DMS79 (cell line): ENCODE results near the gene LTB4R.

ENCODE experiments used
- DNase-seq: peaks from one replicate; lab custom pipeline; 2025; lab: John Stamatoyannopoulos, UW

The LTB4R gene

DNA sequence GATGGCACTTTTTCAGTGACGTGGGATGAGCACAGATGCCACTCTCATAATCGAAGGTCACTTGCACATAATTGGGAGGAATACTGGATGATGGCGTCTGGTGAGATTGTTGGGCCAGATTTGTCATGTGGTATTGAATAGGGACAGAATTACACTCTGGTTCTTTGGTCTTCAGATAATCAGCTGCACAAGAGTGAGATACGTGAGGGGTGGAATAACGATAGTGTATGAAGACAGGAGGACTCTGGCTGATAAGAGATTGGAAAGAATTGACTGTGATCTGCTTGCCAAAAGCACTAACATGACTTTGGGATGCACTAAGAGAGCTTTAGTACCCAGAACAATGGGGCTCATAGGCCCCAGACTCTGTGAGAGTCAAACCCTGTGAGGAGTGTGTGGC is 32.9 kb upstream of the LTB4R start:
- DNase-seq = no peak

GRCh38 chr14:24279301-24280186 is 31.8 kb upstream of the LTB4R start:
- DNase-seq = no peak

DNA sequence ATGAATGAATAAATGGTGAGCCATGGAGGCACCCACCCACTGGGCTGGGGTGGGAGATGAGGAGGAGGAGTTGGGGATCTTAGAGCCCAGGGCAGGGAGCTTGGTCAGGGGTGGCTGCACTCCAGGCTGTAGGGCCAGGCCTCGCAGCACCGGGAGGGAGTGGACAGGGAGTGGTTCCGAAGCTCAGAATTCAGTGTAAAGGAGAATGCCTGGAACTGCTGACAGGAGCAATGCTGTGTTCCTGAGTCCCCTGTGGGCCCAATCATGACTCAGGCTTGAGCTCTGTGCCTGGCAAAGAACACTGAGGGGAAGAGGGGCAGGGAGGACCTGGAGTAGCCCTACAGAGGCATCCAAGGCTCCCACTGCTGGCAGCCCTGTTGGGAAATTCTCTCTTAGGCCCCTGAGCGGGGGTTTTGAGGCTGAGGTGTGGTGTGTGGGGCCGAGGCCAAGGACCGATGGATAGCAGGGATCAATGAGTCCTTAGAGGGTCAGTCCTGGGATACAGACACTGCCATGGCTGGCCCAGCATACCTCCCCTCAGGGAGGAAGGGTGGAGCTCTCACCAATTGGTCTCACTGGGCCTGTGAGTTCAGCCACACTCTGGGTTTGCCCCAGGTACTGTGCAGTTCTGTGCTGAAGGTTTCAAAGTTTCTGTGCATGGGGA is 30.4 kb upstream of the LTB4R start:
- DNase-seq = no peak

DNA sequence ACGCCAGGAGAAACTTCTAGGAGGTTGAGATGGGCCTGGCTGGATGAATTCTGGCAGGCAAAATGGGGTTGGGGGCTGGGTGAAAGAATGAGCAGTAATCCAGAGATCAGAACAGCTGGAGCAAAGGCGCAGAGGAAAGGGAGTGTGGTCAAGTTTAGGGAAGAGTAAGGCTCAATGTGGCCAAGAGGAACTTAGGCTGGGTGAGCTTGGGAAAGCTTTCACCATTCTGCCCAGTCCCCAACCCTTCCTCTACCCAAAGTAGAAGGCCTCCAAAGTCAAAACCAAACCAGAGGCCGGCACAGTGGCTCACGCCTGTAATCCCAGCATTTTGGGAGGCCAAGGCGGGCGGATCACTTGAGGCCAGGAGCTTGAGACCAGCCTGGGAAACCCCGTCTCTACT is 29.7 kb upstream of the LTB4R start:
- no peak for DNase-seq

DNA sequence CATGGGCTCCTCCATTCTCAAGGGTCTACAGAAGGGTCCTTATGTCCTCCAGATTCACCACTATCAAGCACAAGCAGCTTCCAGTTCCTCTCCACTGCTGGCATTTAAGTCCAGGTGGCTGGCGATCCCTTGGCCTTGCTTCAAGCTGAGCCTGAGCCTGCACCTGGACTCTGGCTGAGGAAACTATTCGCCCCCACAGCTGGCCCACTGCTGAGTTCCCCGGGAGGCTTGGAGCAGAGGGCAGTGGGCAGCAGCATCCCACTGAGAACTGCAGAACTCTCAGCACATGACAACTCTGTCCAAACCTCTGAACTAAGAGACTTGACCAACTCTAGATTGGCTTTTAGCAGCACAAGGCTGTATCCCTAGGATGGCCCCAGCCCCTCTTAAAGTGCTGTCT is 28.6 kb upstream of the LTB4R start:
- DNase-seq = peak; percentile 28

- DNase-seq = no peak
These were observed 27.4 kb upstream of the LTB4R start for GRCh38 chr14:24283796-24284460.

GRCh38 chr14:24284501-24285035 is 26.7 kb upstream of the LTB4R start:
- no peak for DNase-seq

- DNase-seq = no peak
These were observed 26.0 kb upstream of the LTB4R start for GRCh38 chr14:24285351-24285750.

DNA sequence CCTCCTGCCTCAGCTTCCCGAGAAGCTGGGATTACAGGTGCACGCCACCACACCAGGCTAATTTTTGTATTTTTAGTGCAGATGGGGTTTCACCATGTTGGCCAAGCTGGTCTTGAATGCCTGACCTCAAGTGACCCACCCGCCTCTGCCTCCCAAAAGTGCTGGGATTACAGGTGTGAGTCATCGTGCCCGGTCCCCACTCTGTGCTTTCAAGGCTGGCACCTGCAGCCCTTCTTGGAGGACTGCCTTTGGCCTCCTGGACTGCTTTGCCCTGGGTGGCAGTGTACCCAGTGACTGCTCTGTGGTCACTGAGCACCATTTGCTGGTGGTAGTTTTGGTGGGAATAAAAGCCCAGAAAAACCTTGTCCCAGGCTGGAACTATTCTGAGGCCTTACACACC is 24.3 kb upstream of the LTB4R start:
- DNase-seq = no peak

GRCh38 chr14:24289649-24290280 is 21.5 kb upstream of the LTB4R start:
- DNase-seq = no peak

DNA sequence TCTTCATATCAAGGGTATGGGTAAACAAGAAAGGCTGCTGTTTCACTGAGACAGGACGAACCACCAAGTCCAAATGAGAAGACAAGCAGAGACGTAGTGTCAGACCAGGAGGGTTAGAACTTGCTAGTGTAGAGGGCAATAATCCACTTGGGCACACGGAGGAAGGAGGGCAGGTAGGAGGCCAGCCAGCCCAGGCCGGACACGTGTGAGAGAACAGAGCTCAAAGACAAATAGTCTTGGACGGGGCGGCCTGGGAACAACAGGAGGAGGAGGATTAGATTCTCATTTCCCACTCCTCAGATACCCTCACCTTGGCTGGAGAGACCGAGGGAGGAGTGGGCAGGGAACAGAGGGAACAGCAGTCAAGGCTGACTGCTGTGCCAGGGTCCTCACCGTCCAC is 20.6 kb upstream of the LTB4R start:
- no peak for DNase-seq

- DNase-seq = no peak
These were observed 19.7 kb upstream of the LTB4R start for GRCh38 chr14:24291446-24292117.

- no peak for DNase-seq
These were observed 19.0 kb upstream of the LTB4R start for GRCh38 chr14:24292118-24292807.

GRCh38 chr14:24293525-24293924 is 17.8 kb upstream of the LTB4R start:
- no peak for DNase-seq

- DNase-seq = peak; percentile 55
These were observed 14.8 kb upstream of the LTB4R start for GRCh38 chr14:24296341-24297157.

DNA sequence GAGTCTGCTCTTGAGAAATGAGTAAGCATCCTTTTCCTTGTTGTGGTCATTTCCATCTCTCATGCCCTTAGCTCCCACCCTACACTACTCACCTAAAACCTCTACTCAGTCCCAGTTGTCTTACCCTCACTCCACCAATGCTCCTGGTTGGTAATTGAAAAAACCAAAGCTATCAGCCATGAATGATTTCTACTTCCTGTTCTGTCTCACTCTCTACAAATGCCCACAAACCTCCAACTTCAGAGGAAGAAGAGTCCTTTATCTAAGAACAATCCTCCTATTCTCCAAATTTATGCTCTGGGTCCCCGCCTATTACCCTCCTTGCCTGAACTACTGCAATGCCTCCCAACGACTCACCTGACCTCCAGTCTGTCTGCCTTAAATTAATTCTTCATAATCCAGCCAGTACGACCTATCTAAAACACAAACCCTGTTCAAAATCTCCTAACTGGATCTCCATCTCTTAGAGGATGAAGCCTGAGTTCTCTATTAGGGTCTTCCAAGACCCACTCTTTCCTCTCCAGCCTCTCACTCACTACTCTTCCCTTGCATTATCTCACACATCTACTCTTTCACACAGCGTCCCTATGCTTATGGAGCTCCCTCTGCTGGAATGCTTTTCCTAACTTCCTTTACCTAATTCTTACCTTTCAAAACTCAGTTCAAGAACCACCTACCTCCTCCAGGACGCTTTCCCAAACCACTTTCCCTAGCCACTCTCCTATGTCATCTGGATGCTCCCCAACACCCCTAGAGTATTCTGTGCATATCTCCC is 13.9 kb upstream of the LTB4R start:
- no peak for DNase-seq

DNA sequence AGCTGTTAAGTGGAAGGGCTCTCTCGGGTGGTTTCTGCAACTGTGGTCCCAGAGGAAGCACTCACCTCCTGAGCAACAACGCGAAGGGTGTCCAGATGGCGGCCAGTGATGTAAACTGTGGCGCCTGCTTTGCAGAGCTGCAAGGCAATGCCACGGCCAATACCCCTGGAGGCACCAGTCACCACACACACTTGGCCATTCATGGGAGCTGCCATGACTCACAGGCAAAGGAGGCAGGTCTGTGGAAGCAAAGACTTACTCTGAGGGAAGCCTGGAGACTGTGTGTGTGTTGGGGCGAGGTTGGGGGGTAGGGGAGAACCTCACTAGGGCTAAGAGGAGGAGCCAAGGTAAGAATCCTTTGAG is 12.4 kb upstream of the LTB4R start:
- no peak for DNase-seq

DNA sequence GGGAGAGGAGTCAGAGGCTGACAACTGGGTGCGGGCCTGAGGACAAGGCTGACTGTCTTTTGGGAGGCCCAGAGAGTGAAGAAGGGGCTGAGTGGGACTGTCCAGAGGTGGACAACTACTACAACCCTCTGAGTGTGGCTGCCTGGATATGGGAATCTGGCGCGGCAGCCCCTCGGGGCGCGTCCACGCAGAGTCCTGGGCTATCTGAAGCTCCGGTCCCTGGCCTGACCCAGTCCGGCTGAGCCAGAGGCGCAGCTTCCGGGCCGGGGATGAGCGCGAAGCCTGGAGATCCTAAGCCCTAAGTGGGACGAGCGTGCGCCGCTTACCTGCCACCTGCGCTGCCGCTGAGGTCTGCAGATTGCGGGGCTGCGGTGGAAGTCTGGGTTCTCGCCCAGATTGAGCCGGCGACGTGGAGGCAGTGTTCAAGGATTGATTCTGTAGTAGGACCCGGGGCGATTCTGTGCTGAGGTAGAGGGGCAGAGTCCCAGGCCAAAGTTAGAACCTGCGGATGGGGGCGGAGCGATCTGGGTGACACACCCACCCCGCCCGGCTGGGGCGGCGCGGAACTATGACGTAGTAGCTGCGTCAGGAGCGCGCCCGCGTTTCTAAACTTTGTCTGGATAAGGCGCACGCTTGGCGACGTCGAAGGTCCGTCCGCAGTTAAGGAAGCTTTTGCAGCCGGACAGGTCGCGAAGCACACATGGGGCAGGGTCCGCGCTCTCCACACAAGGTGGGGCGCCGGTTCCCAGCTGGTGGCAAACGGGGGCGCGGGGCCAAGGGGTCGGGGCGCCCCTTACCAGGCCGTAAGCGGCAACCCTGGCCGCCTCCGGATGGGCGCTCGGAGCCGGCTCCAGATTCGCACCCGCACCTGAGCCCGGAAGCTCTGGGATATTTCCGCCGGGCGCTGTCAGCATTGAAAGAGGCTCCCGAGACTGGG is 11.8 kb upstream of the LTB4R start, which contains the start of the genes DHRS1 and NOP9:
TSS of gene DHRS1 (minus strand) at position 526 of the 937 bp plus-strand sequence. CDS start 674 bp downstream, outside the sequence.
TSS of gene NOP9 (plus strand) at position 596 of the 937 bp plus-strand sequence. CDS start at position 701, 105 bp downstream.
- peak; percentile 44 for DNase-seq
